Islet of Langerhans (tissue), 1 donor: ENCODE measurements around the gene BZW1.
"Not testable (repeated sequence)": the region's sequence is repeated elsewhere in the genome, so short reads cannot be mapped to it uniquely, and the experiment has no call there.

Source experiments
- FAIRE-seq: peaks from one replicate; lab custom pipeline; 2011; peaks lifted over from hg19 to GRCh38; lab: Jason Lieb, UNC

BZW1 gene

GRCh38 chr2:200791905-200792304 is 19.8 kb upstream of the BZW1 start:
- FAIRE-seq, result no peak

GRCh38 chr2:200794143-200794542 is 17.6 kb upstream of the BZW1 start:
- FAIRE-seq, result no peak

GRCh38 chr2:200795028-200795440 is 16.7 kb upstream of the BZW1 start:
- FAIRE-seq, result no peak

DNA sequence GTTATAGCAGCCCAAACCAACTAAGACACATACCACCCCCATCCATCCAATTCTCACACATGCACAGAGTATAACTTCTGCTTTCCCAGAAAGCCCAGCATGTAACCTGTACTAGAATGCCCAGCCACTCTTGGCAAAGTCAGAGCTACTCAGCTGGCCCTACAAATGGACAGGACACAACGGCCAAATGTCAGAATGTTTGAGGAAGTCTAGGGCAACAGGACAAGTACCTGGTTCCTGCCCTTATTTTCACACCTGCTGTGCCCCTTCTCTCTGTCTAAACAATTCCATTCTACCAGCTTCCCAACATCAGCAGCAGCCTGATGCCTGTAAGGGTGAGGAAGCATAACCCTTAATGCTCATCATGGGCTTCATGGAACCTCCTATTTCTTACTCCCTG is 15.1 kb upstream of the BZW1 start:
- FAIRE-seq, result no peak

DNA sequence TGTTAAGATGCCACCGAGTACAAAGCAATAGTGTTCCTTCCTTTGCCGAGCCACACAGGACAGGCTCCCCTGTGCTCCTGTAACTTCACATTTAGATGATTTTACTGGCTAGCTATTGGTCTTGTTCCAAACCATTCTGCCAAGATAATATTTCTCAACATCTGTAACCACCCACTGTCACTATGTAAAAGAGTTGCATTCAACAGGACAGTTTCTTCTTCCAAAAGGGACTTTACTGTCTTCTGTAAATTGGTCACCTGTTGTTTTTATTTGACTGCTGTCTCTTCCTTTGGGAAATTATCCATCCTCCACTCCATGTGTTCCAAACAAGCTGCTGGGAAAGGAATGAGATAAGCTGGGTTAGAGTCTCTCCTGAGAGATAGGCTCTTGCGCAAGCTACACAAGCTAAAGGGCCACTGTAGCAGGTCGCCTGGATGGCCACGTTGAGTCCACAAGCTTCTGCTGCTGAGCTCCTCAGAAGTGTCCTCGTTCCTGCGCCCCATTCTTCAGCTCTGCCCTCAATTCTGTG is 14.4 kb upstream of the BZW1 start:
- FAIRE-seq, result no peak

- FAIRE-seq, result no peak
Observed at GRCh38 chr2:200798514-200798913, 13.2 kb upstream of the BZW1 start.

GRCh38 chr2:200800458-200800857 is 11.3 kb upstream of the BZW1 start:
- no peak for FAIRE-seq

- not testable (repeated sequence) for FAIRE-seq
Observed at GRCh38 chr2:200801431-200801830, 10.3 kb upstream of the BZW1 start.

GRCh38 chr2:200809506-200810251 is 2.0 kb upstream of the BZW1 start:
- FAIRE-seq, result no peak

GRCh38 chr2:200810252-200810997 is 1.3 kb upstream of the BZW1 start:
- FAIRE-seq, result no peak

DNA sequence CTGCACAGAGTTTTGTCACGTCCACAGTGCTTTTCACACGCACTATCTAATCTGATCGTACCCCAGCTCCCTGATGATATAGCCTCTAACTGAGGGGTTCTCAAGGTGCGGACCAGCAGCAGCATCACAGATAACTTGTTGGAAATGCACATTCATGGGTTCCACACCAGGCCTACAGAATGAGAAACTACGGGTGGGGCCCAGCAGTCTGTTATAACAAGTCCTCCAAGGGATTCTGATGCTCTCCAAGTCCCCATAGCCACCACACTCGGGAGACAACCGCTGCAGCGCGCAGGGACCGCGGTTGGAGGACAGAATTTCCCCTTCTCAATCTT is 745 bp upstream of the BZW1 start:
- FAIRE-seq, result no peak

GRCh38 chr2:200812122-200813022 is 662 bp downstream of the BZW1 start:
- no peak for FAIRE-seq

DNA sequence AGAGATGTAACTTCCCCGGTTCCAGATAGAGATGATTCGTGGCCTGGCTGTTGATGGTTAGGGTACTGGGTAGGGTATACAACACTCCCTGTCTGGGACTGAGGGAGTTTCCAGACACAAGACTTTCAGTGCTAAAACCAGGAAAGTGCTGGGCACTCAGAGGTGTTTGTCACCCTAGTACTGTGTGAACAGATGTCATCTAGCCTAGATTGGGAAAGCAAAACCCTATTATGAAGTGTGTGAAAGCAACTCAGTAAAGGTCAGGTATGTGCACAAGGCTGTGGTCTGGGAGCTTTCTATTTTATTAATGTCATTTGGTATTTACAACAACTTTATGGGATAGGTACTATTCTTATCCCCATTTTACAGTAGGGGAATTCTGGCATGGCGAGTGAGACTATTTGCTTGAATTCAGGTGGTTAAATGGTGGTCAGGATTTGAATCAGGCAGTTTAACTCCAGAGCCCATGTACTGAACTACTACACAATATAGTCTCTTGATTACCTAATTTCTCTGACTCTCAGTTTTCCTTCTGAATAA is 2.6 kb downstream of the BZW1 start:
- FAIRE-seq, result no peak

- no peak for FAIRE-seq
Observed at GRCh38 chr2:200814917-200815316, 3.2 kb downstream of the BZW1 start.

GRCh38 chr2:200818732-200819131 is 7.0 kb downstream of the BZW1 start:
- not testable (repeated sequence) for FAIRE-seq

DNA sequence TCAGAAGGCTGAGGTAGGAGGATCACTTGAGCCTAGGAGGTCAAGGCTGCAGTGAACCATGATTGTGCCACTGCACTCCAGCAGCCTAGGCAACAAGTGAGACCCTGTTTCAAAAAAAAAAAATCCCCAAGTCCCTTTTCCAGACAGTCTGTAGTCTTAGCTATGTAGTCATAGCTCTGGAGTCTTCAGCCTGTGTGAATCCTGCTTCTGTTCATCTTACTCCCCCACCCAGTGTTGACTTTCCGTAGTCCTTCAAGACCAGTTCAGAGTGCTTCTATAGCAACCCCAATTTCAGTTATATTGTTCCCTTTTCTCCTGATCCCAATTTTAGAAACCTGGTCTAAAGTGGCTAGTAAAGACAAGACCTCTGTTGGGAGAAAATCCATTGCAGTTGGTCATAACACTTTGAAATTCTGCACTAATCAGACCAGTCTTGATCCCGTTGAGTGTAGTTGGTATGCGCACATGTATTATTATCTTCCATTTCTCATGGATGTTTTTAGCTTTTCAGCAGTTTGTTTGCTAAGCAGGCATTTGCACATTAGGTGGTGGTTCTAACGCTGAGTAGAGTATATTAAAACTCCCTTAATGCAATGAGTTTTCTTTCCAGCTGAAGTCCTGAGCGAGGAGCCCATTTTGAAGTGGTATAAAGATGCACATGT is 9.0 kb downstream of the BZW1 start:
- FAIRE-seq, result no peak

GRCh38 chr2:200821686-200822245 is 10.1 kb downstream of the BZW1 start:
- no peak for FAIRE-seq

- no peak for FAIRE-seq
Observed at GRCh38 chr2:200828104-200828503, 16.4 kb downstream of the BZW1 start.

- no peak for FAIRE-seq
Observed at GRCh38 chr2:200828572-200829257, 17.0 kb downstream of the BZW1 start.

DNA sequence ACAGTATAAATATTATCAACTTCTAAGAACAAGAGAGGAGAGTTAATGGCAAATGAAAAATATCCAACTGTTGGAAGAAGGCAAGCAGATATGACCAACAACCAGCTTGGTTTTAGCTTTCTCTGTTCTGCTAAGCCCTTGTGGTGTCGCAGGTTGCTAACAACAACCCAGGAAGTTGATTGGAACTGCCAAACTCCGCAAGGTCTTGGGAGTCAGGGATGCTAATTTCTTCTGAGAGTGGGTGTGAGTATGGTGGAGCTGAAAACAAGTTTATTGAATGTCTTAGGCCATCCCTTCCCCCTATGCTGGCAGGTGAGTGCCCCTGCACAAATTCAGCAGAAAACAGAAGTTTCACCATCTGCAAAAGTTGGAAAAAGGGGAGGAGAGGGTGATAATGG is 17.5 kb downstream of the BZW1 start:
- no peak for FAIRE-seq

GRCh38 chr2:200834701-200835100 is 23.0 kb downstream of the BZW1 start:
- FAIRE-seq, result no peak
